ENCODE data around the gene KLK13.

Gene KLK13

GRCh38 chr19:51010066-51010795 lies 54.7 kb downstream of the KLK13 start:
- TF ChIP-seq CTCF (IDR thresholded peaks at IDR 0.05; ENCODE audit: insufficient read depth, low read length, poor library complexity, severe bottlenecking), result no peak
- H3K36me3 ChIP-seq (ENCODE audit: control insufficient read depth, insufficient read depth, low read length), result no peaks in the 10 kb centered on the region
- H3K27me3 ChIP-seq (replicated peaks; ENCODE audit: control insufficient read depth, insufficient read depth, low read length), result no peaks in the 10 kb centered on the region
- no peak overlapping the region for H3K4me3 ChIP-seq (replicated peaks; ENCODE audit: low read depth, low read length)
- no peak for DNase-seq (ENCODE audit: extremely low read depth, insufficient read length)

GRCh38 chr19:51009061-51009891 lies 55.6 kb downstream of the KLK13 start:
- no peak for TF ChIP-seq CTCF (IDR thresholded peaks at IDR 0.05; ENCODE audit: insufficient read depth, low read length, poor library complexity, severe bottlenecking)
- Histone ChIP-seq H3K36me3 (ENCODE audit: control insufficient read depth, insufficient read depth, low read length) (no peaks in the 10 kb centered on the region), H3K27me3 (replicated peaks; ENCODE audit: control insufficient read depth, insufficient read depth, low read length) (no peaks in the 10 kb centered on the region), H3K4me3 (replicated peaks; ENCODE audit: low read depth, low read length) (no peak overlapping the region)
- DNase-seq (ENCODE audit: extremely low read depth, insufficient read length), result no peak

GRCh38 chr19:51007488-51007887 lies 57.4 kb downstream of the KLK13 start:
- TF ChIP-seq CTCF (IDR thresholded peaks at IDR 0.05; ENCODE audit: insufficient read depth, low read length, poor library complexity, severe bottlenecking), result no peak
- H3K4me3 ChIP-seq (replicated peaks; ENCODE audit: low read depth, low read length), result no peak overlapping the region
- no peaks in the 10 kb centered on the region for H3K36me3 ChIP-seq (ENCODE audit: control insufficient read depth, insufficient read depth, low read length)
- H3K27me3 ChIP-seq (replicated peaks; ENCODE audit: control insufficient read depth, insufficient read depth, low read length), result no peaks in the 10 kb centered on the region
- DNase-seq (ENCODE audit: extremely low read depth, insufficient read length), result no peak

- Histone ChIP-seq H3K4me3 (replicated peaks; ENCODE audit: low read depth, low read length) (no peak overlapping the region), H3K36me3 (ENCODE audit: control insufficient read depth, insufficient read depth, low read length) (no peaks in the 10 kb centered on the region), H3K27me3 (replicated peaks; ENCODE audit: control insufficient read depth, insufficient read depth, low read length) (no peaks in the 10 kb centered on the region)
- DNase-seq (ENCODE audit: extremely low read depth, insufficient read length), result no peak
- TF ChIP-seq CTCF (IDR thresholded peaks at IDR 0.05; ENCODE audit: insufficient read depth, low read length, poor library complexity, severe bottlenecking), result no peak
These were observed 58.5 kb downstream of the KLK13 start for GRCh38 chr19:51006406-51006805.

All from GM06990 (cell line).